ENCODE data around the gene NFIC.

DNA sequence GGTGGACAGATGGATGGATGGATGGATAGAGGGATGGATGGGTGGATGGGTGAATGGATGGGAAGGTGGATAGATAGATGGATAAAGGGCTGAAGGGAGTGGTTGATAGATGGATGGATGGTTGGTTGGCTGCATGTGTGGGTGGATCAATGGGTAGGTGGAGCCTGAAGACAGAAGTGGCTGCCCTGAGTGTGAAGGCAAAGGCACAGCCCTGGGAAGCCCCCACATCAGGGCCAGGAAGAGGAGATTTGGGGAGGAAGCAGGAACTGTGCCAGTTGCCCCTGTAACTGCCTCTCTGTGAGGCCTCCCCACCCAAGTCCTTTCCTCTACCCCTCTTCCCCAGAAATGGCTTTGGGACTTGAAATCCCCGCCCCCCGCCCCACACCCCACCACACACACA, 43.4 kb upstream of the NFIC start:
- TF ChIP-seq, protein P1, sequence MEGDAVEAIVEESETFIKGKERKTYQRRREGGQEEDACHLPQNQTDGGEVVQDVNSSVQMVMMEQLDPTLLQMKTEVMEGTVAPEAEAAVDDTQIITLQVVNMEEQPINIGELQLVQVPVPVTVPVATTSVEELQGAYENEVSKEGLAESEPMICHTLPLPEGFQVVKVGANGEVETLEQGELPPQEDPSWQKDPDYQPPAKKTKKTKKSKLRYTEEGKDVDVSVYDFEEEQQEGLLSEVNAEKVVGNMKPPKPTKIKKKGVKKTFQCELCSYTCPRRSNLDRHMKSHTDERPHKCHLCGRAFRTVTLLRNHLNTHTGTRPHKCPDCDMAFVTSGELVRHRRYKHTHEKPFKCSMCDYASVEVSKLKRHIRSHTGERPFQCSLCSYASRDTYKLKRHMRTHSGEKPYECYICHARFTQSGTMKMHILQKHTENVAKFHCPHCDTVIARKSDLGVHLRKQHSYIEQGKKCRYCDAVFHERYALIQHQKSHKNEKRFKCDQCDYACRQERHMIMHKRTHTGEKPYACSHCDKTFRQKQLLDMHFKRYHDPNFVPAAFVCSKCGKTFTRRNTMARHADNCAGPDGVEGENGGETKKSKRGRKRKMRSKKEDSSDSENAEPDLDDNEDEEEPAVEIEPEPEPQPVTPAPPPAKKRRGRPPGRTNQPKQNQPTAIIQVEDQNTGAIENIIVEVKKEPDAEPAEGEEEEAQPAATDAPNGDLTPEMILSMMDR (conservative IDR thresholded peaks at IDR 0.05; ENCODE audit: low read length): no peak
- no peak for TF ChIP-seq EZH2phosphoT487 (IDR thresholded peaks at IDR 0.05; ENCODE audit: borderline replicate concordance)

Measured in Loucy (cell line).